ENCODE data around the gene MOAP1. TPM values are rescaled to one million over a fixed set of nuclear protein-coding genes. Genes with fewer than 3 reads are reported as not detected.

The MOAP1 gene
- total RNA-seq, 1 experiment from 2014 or later, result 18.1 TPM

- TF ChIP-seq FOXP1 (CRISPR knock-in tag; IDR thresholded peaks at IDR 0.05; ENCODE audit: borderline replicate concordance), result no peak
Observed at GRCh38 chr14:93214598-93214997, 29.9 kb upstream of the MOAP1 start (continued).

- Mint-ChIP-seq H3K36me3 (peaks cover 20% of the 10 kb centered on the region), H3K27ac (no peak overlapping the region), H3K27me3 (ENCODE audit: low read depth) (no peaks in the 10 kb centered on the region), H3K4me3 (no peak overlapping the region), H3K4me1 (peaks cover 4% of the 10 kb centered on the region), H3K9me3 (no peaks in the 10 kb centered on the region)
- ATAC-seq (no peak), DNase-seq (ENCODE audit: low spot score) (no peak)
- CTCF ChIA-PET, result interaction anchor here (0.5 kb wide), 1 partner anchor 329 kb away, joined by 4 read pairs; no protein-coding TSS in a partner anchor
- POLR2A ChIA-PET, result no interaction called here
- TF ChIP-seq ZNF263 (CRISPR knock-in tag; IDR thresholded peaks at IDR 0.05; ENCODE audit: low read depth) (no peak), RORB (CRISPR knock-in tag; IDR thresholded peaks at IDR 0.05) (no peak), NFE2L1 (CRISPR knock-in tag; IDR thresholded peaks at IDR 0.05) (no peak), ESRRA (CRISPR knock-in tag; IDR thresholded peaks at IDR 0.05; ENCODE audit: borderline replicate concordance) (no peak), MXD4 (CRISPR knock-in tag; IDR thresholded peaks at IDR 0.05; ENCODE audit: borderline replicate concordance) (no peak), FOXK1 (CRISPR knock-in tag; IDR thresholded peaks at IDR 0.05) (no peak), MLX (CRISPR knock-in tag; IDR thresholded peaks at IDR 0.05) (no peak), GTF2I (CRISPR knock-in tag; conservative IDR thresholded peaks at IDR 0.05) (no peak)
Observed at GRCh38 chr14:93212432-93212831, 27.7 kb upstream of the MOAP1 start.

DNA sequence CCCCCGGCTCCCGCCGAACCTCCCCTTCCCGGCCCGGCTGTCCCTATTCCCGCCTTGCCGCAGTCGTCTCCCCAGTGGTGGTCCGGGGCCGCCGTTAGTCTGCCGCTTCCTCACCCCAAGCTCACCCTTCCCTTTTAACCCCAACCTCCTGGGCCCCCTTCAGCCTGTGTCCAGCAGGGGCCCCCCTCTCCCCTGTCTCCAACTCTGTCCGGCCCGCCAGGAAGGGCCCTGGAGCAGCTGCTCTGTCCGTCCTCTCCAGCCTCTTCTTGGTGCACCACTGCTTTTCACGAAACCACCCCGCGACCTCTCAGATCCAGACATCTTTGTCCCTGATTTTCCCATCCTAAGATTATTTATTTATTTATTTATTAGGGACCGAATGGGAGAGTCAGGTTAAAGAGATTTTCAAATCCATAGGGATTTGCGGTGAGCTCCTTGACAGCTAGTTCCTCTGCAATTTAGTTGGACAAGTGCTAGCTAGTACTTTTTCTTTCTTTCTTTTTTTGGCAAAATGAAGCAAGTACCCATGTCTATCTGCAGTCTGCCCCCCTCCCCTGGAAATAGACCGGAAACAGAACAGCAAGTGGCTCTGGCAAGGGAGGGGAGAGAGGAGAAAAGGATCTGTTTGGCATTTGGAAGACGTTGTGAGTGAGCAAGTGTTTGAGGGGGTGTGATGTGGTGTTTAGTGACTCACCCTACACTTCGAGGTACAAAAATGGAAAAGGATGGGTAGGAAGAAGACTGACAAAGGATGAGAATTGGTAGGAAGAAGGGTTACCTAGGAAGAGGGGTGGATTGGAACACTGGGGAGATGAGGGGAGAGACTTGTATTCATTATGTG, 23.0 kb upstream of the MOAP1 start:
- no peaks in the 10 kb centered on the region for H3K9me3 Mint-ChIP-seq
- TF ChIP-seq RELA (CRISPR knock-in tag; IDR thresholded peaks at IDR 0.05; ENCODE audit: borderline replicate concordance) (no peak), MXD4 (CRISPR knock-in tag; IDR thresholded peaks at IDR 0.05; ENCODE audit: borderline replicate concordance) (no peak), HMGA2 (CRISPR knock-in tag; IDR thresholded peaks at IDR 0.05) (no peak), ZNF263 (CRISPR knock-in tag; IDR thresholded peaks at IDR 0.05; ENCODE audit: low read depth) (0 out of 2 replicates have a peak, but pooled peaks have one; percentile 5), JAZF1 (CRISPR knock-in tag; IDR thresholded peaks at IDR 0.05) (no peak), MLX (CRISPR knock-in tag; IDR thresholded peaks at IDR 0.05) (no peak), CBFB (CRISPR knock-in tag; IDR thresholded peaks at IDR 0.05; ENCODE audit: low read depth) (no peak), ZNF281 (CRISPR knock-in tag; IDR thresholded peaks at IDR 0.05) (no peak), NR1H2 (CRISPR knock-in tag; IDR thresholded peaks at IDR 0.05) (no peak), NR2C2 (CRISPR knock-in tag; IDR thresholded peaks at IDR 0.05) (no peak), USF1 (CRISPR knock-in tag; IDR thresholded peaks at IDR 0.05) (peak; percentile 56; the same call in 1 of the 2 replicates), ATF2 (CRISPR knock-in tag; IDR thresholded peaks at IDR 0.05; ENCODE audit: borderline replicate concordance, low read depth) (no peak), SMAD4 (CRISPR knock-in tag; IDR thresholded peaks at IDR 0.05) (no peak), GABPB1 (CRISPR knock-in tag; IDR thresholded peaks at IDR 0.05) (no peak), SMAD3 (CRISPR knock-in tag; IDR thresholded peaks at IDR 0.05; ENCODE audit: borderline replicate concordance) (no peak), MYBL2 (CRISPR knock-in tag; IDR thresholded peaks at IDR 0.05) (0 out of 2 replicates have a peak, but pooled peaks have one; percentile 3), IRF2 (CRISPR knock-in tag; IDR thresholded peaks at IDR 0.05; ENCODE audit: borderline replicate concordance, low read depth) (no peak)
- TF ChIP-seq, protein P1, sequence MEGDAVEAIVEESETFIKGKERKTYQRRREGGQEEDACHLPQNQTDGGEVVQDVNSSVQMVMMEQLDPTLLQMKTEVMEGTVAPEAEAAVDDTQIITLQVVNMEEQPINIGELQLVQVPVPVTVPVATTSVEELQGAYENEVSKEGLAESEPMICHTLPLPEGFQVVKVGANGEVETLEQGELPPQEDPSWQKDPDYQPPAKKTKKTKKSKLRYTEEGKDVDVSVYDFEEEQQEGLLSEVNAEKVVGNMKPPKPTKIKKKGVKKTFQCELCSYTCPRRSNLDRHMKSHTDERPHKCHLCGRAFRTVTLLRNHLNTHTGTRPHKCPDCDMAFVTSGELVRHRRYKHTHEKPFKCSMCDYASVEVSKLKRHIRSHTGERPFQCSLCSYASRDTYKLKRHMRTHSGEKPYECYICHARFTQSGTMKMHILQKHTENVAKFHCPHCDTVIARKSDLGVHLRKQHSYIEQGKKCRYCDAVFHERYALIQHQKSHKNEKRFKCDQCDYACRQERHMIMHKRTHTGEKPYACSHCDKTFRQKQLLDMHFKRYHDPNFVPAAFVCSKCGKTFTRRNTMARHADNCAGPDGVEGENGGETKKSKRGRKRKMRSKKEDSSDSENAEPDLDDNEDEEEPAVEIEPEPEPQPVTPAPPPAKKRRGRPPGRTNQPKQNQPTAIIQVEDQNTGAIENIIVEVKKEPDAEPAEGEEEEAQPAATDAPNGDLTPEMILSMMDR (IDR thresholded peaks at IDR 0.05), result no peak
- no peaks in the 10 kb centered on the region for H3K27me3 Mint-ChIP-seq (ENCODE audit: low read depth)
- H3K27ac Mint-ChIP-seq, result peak overlapping the region; percentile 47
- H3K4me1 Mint-ChIP-seq, result peaks cover 14% of the 10 kb centered on the region
- peaks cover 13% of the 10 kb centered on the region for H3K36me3 Mint-ChIP-seq
- peak overlapping the region; percentile 99 for H3K4me3 Mint-ChIP-seq
- peak; percentile 71 for ATAC-seq
- peak; percentile 68 for DNase-seq (ENCODE audit: low spot score)
- POLR2A ChIA-PET, result interaction anchor here (1.0 to 2.5 kb wide), 4 partner anchors 10 to 127 kb away, joined by 4 to 23 read pairs (median 6); partner anchors contain the start of genes ITPK1, LYSET and MOAP1
- CTCF ChIA-PET, result interaction anchor here (0.5 to 3.3 kb wide), 44 partner anchors 9 to 699 kb away, joined by 3 to 34 read pairs (median 4); partner anchors contain the start of genes LYSET and MOAP1
